Fibroblast of lung (primary cell): ENCODE results near the gene F11. TPM values are rescaled to one million over a fixed set of nuclear protein-coding genes. Genes with fewer than 3 reads are reported as not detected.
"Not testable (repeated sequence)": the region's sequence is repeated elsewhere in the genome, so short reads cannot be mapped to it uniquely, and the experiment has no call there.

Experiments
- DNase-seq, 2 donors: peaks; one replicate each; pipeline versions ENCODE4 v3.0.0 to v3.0.0-alpha.2; 2010; ENCODE audit warnings: low read depth in 2 of 2
- H2AFZ ChIP-seq: 2 replicates; pipeline ENCODE4 v1.5.1; 2012; ENCODE audit warnings: low read length, control low read depth, inconsistent platforms
- H3K27ac ChIP-seq: 2 replicates; pipeline ENCODE4 v1.5.1; 2011; ENCODE audit warnings: low read length, control low read depth; ENCODE audit not compliant: insufficient read depth
- H3K27me3 ChIP-seq: 2 replicates; pipeline ENCODE4 v1.5.1; 2011; ENCODE audit warnings: mild to moderate bottlenecking, low read length; ENCODE audit not compliant: control insufficient read depth, insufficient read depth
- H3K36me3 ChIP-seq: 2 replicates; pipeline ENCODE4 v1.5.1; 2011; ENCODE audit warnings: low read length; ENCODE audit not compliant: control insufficient read depth, insufficient read depth
- H3K4me1 ChIP-seq: 2 replicates; pipeline ENCODE4 v1.5.1; 2011; ENCODE audit warnings: low read length; ENCODE audit not compliant: control insufficient read depth, insufficient read depth; ENCODE audit errors: extremely low read depth
- H3K4me2 ChIP-seq: 2 replicates; pipeline ENCODE4 v1.5.1; 2011; ENCODE audit warnings: low read length, control low read depth; ENCODE audit not compliant: insufficient read depth; ENCODE audit errors: extremely low read depth
- H3K4me3 ChIP-seq, 4 experiments: fragments of 200-600 bp in 1 of 4; sonication (generic) in 1 of 4; replicated peaks in 1 of 4; 2 replicates each; pipeline ENCODE4 v1.5.1; 2011 to 2016; ENCODE audit warnings: low read length in 4 of 4, low read depth in 3 of 4, mild to moderate bottlenecking in 3 of 4, control low read depth in 2 of 4, inconsistent platforms in 1 of 4, mixed read lengths in 1 of 4; ENCODE audit not compliant: insufficient read depth in 1 of 4; ENCODE audit errors: control extremely low read depth in 1 of 4
- H3K79me2 ChIP-seq: 2 replicates; pipeline ENCODE4 v1.5.1; 2012; ENCODE audit warnings: mild to moderate bottlenecking, low read length, inconsistent platforms; ENCODE audit not compliant: control insufficient read depth, insufficient read depth
- H3K9ac ChIP-seq: 2 replicates; pipeline ENCODE4 v1.5.1; 2011; ENCODE audit warnings: mild to moderate bottlenecking, low read length, control low read depth; ENCODE audit not compliant: insufficient read depth
- H3K9me3 ChIP-seq: 2 replicates; pipeline ENCODE4 v1.5.1; 2012; ENCODE audit warnings: low read depth, low read length; ENCODE audit not compliant: control insufficient read depth, insufficient read depth
- H4K20me1 ChIP-seq: 2 replicates; pipeline ENCODE4 v1.5.1; 2011; ENCODE audit warnings: low read length; ENCODE audit not compliant: control insufficient read depth, insufficient read depth; ENCODE audit errors: extremely low read depth
- CTCF ChIP-seq, 2 donors: IDR thresholded peaks in 1 of 2; conservative IDR thresholded peaks in 1 of 2; 1 replicate in 1 of 2; 2 replicates in 1 of 2; pipeline ENCODE4 v1.5.1; 2011 to 2012; ENCODE audit warnings: low read length in 2 of 2, control low read depth in 1 of 2, inconsistent platforms in 1 of 2, low read depth in 1 of 2, mild to moderate bottlenecking in 1 of 2
- EZH2 ChIP-seq: IDR thresholded peaks from 2 replicates; pipeline ENCODE4 v1.5.1; 2012; ENCODE audit warnings: low read length, control low read depth, mild to moderate bottlenecking; ENCODE audit errors: missing control alignments
- polyA plus RNA-seq, 2 donors: library from polyadenylated mRNA; depleted of rRNA in 1 of 2; stranded (reverse) in 1 of 2; unstranded in 1 of 2; fragments of >200 nt; gene quantifications; 2 replicates each; pipeline ENCODE4 v1.2.1, GENCODE V29; 2011 to 2012; ENCODE audit warnings: missing spikeins in 1 of 2
- total RNA-seq: library from RNA; depleted of rRNA; stranded (reverse); fragments of >200 nt; gene quantifications from 2 replicates; pipeline ENCODE4 v1.2.1, GENCODE V29; 2014

The F11 gene
- total and polyA plus RNA-seq, 2 donors (not counting 1 experiment from before 2014, with no cell fraction given), result not detected

GRCh38 chr4:186307497-186307896 is 41.5 kb downstream of the F11 start:
- TF ChIP-seq EZH2 (no peak), CTCF (conservative IDR thresholded peaks at IDR 0.05 in 1 of 2, IDR thresholded peaks at IDR 0.05 in 1 of 2; ENCODE audit: low read depth in 1 of 2, low read length in 2 of 2) (no peak)

DNA sequence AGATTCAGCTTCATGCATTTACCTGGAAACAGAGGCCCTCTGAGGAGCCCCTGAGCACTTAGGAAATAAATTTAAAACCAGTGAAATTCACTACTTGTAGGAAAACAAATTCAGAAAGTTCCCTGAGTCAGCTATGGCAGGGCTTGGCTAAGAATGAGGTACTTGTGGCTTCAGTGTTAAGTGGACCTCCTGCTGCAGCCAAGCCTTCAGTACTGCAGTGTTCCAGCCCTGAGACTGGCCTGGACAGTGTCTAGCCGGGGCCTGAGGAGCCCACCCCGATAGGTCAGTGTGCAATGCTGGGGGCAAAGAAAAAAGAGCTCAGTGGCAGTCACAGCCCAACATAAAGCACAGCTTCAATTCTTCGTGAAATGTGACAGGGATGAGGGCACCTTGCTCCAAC is 41.9 kb downstream of the F11 start:
- H3K36me3 ChIP-seq, result no peaks in the 10 kb centered on the region
- TF ChIP-seq EZH2, result no peak
- TF ChIP-seq CTCF (conservative IDR thresholded peaks at IDR 0.05 in 1 of 2, IDR thresholded peaks at IDR 0.05 in 1 of 2; ENCODE audit: low read depth in 1 of 2, low read length in 2 of 2), result no peak

More at GRCh38 chr4:186307497-186307896, 41.5 kb downstream of the F11 start:
- Histone ChIP-seq H2AFZ (no peak overlapping the region), H3K4me3 (no peak overlapping the region), H3K27me3 (no peaks in the 10 kb centered on the region), H3K79me2 (no peaks in the 10 kb centered on the region), H3K9me3 (no peaks in the 10 kb centered on the region), H3K4me1 (no peaks in the 10 kb centered on the region), H3K27ac (no peak overlapping the region), H3K9ac (no peak overlapping the region), H3K4me2 (no peak overlapping the region), H3K36me3 (no peaks in the 10 kb centered on the region), H4K20me1 (no peaks in the 10 kb centered on the region)
- DNase-seq, result peak in 1 of 2 donors; percentile 11

DNA sequence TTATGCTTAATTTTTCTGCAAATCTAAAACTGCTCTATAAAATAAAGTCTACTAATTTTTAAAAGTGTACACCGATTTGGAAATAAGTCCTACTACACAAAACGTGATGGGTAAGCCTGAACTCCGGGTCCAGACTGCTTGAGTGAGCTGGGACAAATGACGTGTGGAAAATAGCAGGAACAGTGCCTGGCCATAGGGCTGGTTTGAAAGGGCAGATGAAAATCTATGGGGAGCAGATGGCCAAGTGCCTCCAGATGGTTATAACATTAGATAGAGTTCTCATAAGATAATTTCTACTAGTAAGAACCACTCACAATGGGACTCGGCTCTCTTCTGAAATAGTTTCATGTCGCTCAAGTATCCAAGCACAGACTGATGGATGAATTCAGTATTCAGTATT is 52.5 kb downstream of the F11 start:
- no peak overlapping the region for H3K4me2 ChIP-seq
- H2AFZ ChIP-seq, result no peak overlapping the region
- H4K20me1 ChIP-seq, result no peaks in the 10 kb centered on the region
- H3K9ac ChIP-seq, result no peak overlapping the region
- no peak overlapping the region for H3K4me3 ChIP-seq
- H3K79me2 ChIP-seq, result no peaks in the 10 kb centered on the region
- no peaks in the 10 kb centered on the region for H3K9me3 ChIP-seq
- TF ChIP-seq EZH2 (no peak), CTCF (conservative IDR thresholded peaks at IDR 0.05 in 1 of 2, IDR thresholded peaks at IDR 0.05 in 1 of 2; ENCODE audit: low read depth in 1 of 2, low read length in 2 of 2) (no peak)
- H3K36me3 ChIP-seq, result no peaks in the 10 kb centered on the region
- H3K4me1 ChIP-seq, result no peaks in the 10 kb centered on the region
- no peak overlapping the region for H3K27ac ChIP-seq
- no peak for DNase-seq
- no peaks in the 10 kb centered on the region for H3K27me3 ChIP-seq

More for the DNA sequence above, 41.9 kb downstream of the F11 start:
- H3K4me2 ChIP-seq, result no peak overlapping the region
- peak in 1 of 2 donors; percentile 13 for DNase-seq
- no peaks in the 10 kb centered on the region for H3K4me1 ChIP-seq
- no peaks in the 10 kb centered on the region for H3K79me2 ChIP-seq
- H3K9me3 ChIP-seq, result no peaks in the 10 kb centered on the region
- H3K27me3 ChIP-seq, result no peaks in the 10 kb centered on the region
- H2AFZ ChIP-seq, result no peak overlapping the region
- no peaks in the 10 kb centered on the region for H4K20me1 ChIP-seq
- no peak overlapping the region for H3K27ac ChIP-seq
- no peak overlapping the region for H3K4me3 ChIP-seq
- no peak overlapping the region for H3K9ac ChIP-seq

DNA sequence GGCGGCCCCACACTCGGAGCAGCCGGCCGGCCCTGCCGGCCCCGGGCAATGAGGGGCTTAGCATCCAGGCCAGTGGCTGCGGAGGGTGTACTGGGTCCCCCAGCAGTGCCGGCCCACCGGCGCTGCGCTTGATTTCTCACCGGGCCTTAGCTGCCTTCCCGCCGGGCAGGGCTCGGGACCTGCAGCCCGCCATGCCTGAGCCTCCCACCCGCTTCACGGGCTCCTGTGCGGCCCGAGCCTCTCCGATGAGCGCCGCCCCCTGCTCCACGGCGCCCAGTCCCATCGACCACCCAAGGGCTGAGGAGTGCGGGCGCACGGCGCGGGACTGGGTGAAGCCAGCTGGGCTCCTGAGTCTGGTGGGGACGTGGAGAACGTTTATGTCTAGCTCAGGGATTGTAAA is 58.7 kb downstream of the F11 start:
- H3K4me1 ChIP-seq, H3K9ac ChIP-seq, H4K20me1 ChIP-seq, DNase-seq, H3K4me3 ChIP-seq, H3K36me3 ChIP-seq, H3K27ac ChIP-seq, H2AFZ ChIP-seq, H3K9me3 ChIP-seq, H3K79me2 ChIP-seq, H3K4me2 ChIP-seq, H3K27me3 ChIP-seq: not testable (repeated sequence)
